HG02798 (cell line): ENCODE results near the gene LINGO3.

ENCODE experiments used
- ATAC-seq: cut with Tn5 transposase; IDR thresholded peaks from one replicate; pipeline ENCODE4 v1.9.1; 2021; ENCODE audit warnings: mild to moderate bottlenecking; ENCODE audit not compliant: unreplicated experiment, poor library complexity

The LINGO3 gene

DNA sequence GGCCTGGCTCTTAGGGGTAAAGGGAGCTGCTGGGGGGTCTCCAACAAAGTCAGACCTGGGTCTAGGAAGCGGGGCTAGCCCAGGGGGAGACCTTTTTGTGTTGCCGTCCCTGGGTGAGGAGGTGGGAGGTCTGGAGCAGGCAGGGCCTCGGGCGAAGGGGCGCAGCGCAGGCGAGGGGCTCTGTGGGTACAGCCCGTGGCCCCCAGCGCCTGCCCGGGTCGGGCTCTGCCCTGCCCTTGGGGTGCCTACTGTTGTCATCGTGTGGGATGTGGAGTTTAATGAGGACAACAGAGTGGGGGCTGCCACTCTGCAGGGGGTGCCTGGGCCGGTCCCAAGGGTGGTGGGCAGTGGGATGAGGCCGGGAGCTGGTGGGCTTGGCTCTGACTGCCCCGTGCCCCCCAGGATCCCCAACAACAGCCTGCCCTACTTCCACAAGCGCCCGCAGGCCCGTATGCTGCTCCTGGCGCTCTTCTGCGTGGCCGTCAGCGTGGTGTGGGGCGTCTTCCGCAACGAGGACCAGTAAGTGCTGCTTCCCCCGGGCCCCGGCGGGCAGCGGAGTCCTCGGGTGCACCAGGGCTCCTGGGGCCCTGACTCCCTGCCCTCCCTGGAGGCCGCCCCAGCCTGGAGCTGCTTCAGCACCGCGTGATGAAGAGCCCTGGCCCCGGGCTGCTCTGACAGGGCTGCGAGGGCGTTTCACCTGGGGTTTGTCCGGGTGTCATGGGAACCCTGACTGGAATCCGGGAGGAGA is 32.7 kb upstream of the LINGO3 start:
- ATAC-seq: no peak

DNA sequence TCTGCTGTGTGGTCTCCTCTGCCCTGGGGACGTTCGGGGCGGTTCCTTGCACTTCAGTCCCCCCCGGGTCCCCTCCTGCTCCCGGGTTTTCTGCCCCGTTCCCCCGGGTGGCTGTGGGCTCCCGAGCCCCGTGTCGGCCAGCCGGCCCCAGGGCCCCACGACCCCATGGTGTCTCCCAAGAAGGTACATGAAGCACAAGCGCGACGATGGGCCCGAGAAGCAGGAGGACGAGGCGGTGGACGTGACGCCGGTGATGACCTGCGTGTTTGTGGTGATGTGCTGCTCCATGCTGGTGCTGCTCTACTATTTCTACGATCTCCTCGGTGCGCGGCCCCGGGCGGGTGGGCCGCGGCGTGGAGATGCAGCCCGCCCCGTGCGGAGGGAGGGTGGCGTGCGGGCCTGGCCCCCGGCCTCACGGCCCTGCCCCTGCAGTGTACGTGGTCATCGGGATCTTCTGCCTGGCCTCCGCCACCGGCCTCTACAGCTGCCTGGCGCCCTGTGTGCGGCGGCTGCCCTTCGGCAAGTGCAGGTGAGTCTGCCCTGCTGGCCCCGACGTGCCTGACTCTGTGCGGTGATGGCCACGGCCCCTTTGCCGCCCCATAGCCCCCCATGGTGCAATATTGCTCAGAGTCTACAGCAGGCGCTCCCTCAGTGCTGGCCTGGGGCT is 31.8 kb upstream of the LINGO3 start:
- ATAC-seq: no peak

- ATAC-seq: no peak
These were observed 31.0 kb upstream of the LINGO3 start for GRCh38 chr19:2338751-2339643.

DNA sequence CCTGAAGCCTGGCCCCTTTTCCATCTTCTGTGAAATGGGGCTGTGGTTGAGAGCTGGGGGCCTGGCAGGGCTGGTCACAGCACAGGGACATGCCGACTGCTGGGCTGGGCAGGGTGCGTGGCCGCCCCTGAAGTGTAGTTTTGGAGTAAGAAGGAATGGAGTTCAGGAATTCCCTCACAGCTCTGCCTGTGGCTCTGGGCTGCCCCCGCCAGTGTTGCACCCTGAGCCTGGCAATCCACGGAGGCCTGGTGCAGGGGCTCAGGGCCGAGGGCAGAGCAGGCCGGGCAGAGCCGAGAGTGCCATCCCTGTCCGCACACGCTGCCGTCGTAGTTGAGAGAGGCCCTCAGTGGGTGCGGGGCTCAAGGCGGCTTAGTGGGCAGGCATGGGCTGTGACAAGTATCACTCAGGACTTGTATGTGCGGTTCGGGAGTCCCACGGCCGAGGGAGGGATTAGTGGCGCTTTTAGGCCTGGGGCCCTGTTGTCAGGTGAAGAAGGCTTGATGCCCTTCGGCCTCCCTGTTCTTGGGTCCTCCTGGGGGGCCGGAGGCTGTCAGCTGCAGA is 30.2 kb upstream of the LINGO3 start:
- no peak for ATAC-seq

DNA sequence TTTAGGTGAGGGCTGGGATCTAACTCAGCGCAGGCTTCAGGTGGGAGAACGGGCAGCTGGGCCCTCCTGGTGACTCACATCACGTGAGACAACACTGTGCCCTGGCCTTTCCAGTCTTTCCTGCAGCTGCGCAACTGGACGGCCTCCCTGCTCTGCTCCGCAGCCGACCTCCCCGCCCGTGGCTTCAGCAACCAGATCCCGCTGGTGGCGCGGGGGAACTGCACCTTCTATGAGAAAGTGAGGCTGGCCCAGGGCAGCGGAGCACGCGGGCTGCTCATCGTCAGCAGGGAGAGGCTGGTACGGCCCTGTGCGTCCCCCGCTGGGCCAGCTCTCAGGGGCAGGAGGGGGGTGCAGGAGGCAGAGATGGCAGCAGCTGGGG is 29.4 kb upstream of the LINGO3 start:
- no peak for ATAC-seq

DNA sequence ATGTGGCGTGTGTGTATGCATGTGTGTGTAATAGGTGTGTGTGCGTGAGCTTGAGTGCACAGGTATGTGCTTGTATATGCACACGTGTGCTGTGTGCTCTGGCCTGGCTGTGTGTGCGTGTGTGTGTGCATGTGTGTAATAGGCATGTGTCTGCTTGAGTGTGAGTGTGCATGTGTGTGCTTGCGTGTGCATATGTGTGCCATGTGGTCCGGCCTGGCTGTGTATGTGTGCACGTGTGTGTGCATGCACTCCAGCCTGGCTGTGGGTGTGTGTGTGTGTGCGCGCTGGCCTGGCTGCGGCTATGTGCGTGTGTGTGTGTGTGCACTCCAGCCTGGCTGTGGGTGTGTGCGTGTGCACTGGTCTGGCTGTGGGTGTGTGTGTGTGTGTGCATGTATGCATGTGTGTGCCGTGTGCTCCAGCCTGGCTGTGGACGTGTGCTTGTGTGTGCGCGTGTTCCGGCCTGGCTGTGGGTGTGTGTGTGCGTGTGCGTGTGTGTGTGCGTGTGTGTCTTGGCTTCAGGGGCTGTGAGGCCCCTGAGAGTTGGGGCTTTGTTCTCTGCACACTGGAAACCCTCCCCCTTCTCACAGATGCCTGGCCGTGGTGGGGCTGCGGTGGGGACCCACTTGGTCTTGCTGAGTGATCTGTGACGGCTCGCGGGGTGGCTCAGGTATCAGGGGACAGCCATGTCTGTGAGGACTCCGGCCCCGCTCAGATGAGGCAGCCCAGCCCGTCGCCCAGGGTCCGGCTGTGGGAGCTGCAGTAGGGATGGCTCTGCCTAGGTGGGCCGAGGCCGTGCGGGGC is 28.8 kb upstream of the LINGO3 start:
- ATAC-seq: no peak

GRCh38 chr19:2335848-2336247 is 27.9 kb upstream of the LINGO3 start:
- no peak for ATAC-seq

GRCh38 chr19:2334986-2335846 is 27.3 kb upstream of the LINGO3 start:
- no peak for ATAC-seq

DNA sequence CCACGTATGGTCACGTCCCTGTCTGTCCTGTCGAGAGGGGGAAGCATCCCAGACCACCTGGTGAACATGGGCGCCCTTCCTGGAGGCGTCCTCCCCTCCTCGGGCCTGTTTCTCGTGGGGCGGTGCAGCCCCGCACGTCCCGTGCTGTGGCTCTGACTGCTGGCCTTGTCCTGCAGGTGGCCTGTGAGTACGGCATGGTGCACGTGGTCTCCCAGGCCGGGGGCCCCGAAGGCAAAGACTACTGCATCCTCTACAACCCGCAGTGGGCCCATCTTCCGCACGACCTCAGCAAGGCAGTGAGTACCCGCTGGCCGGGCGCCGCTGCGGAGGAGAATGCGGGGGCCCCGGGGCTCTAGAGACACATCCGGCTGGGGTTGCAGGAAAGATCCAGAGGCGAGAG is 26.5 kb upstream of the LINGO3 start:
- ATAC-seq: no peak

DNA sequence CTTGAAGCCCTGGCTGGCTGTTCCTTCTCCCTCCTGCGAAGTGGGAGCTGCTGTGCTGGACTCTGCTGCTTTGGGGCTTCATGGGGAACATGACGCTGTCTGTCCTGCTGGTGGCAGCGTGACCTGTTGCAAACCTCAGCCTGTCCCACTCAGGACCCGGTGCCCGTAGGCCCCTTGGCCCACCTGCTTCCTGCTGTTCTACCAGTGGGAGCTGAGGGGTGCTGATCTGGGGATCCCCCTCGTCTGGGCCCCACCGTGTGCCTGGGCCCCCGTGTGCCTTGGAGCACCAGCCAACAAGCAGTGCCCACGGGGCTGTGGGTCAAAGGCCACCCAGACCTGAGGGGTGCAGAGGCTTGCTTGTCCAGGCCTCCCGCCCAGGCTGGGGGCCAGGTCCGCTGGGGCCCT is 25.9 kb upstream of the LINGO3 start:
- ATAC-seq: no peak

DNA sequence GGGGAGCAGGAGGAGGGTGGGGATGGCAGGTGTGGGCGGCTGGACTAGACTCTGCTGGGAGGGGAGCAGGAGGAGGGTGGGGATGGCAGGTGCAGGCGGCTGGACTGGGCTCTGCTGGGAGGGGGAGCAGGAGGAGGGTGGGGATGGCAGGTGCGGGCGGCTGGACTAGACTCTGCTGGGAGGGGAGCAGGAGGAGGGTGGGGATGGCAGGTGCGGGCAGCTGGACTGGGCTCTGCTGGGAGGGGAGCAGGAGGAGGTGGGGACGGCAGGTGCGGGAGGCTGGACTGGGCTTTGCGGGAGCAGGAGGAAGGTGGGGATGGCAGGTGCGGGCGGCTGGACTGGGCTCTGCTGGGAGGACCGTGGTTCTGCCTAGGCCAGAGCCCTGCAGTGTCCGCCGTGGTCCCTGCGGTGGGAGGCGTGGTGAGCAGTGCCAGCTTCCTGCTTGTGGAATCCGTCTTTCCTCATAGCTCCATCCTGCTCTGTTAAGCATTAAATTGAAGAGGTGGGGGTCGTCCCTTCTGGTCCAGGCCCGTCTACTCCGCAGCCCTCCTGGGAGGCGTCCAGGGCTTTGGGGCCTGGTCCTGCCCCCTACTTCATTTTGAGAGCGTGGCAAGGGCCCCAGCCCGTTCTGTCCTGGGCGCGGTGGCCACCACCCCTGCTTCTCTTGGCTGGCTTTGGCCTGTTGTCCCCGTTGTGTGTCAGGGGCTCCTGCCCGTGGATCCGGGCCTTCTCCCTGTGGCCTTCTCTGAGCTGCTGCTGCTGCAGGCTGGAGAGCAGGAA is 25.3 kb upstream of the LINGO3 start:
- no peak for ATAC-seq

DNA sequence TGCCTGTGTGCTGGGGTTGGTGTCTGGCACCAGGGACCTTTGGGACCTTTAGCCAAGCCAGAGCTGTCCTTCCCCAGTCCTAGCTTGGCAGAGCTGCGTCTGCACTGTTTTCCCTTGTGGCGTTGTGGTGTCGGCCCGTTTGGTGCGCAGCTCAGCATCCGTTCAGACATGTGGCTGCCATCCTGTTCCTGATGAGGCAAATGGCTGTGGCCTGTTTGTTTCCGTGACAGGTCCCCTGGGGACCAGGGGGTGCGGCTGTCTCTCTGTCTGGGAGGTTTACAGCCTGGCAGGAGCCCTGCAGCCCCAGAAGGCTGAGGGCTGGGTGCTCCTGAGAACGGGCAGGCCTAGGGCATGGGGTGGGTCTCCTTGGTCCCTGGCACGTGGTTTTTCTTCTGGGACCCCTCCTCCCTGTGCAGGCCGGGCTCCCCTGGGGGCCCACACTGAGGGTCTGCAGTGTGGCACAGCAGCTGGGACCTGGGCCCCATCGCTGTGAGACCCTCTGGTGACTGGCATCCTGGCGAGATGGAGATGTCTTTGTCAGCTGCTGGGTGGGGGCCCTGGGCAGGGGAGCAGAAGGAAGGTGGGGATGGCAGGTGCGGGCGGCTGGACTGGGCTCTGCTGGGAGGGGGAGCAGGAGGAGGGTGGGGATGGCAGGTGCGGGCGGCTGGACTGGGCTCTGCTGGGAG is 24.5 kb upstream of the LINGO3 start:
- ATAC-seq: no peak

DNA sequence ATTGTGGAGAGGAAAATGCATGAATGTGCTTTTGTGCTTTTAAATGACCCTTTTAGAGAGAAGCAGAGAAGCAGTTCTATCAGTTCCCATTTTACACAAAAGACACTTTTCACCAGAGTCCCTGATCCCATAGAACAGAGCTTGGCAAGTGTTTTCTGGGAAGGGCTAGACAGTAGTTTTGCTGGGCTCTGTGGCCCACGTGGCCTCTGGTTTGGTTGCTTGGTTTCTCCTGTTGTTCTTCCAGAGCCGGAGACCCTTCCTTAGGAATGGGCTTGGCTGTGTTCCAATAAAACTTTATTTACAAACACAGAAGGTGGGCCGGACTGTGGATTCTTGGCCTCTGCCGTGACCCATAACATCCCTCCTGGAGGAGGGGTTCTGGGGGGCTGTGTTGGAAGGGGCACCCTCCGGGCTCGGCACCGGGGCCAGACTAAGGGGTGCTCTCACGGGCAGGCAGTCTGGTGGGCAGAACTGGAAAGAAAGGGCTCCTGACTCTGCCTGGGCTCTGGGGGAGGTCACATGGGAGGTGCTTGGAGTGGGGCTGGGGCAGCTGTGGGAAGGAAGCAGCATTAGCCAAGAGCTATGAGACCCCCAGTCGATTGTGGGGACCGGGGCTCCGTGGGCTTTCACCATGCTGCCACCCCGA is 23.8 kb upstream of the LINGO3 start:
- no peak for ATAC-seq

DNA sequence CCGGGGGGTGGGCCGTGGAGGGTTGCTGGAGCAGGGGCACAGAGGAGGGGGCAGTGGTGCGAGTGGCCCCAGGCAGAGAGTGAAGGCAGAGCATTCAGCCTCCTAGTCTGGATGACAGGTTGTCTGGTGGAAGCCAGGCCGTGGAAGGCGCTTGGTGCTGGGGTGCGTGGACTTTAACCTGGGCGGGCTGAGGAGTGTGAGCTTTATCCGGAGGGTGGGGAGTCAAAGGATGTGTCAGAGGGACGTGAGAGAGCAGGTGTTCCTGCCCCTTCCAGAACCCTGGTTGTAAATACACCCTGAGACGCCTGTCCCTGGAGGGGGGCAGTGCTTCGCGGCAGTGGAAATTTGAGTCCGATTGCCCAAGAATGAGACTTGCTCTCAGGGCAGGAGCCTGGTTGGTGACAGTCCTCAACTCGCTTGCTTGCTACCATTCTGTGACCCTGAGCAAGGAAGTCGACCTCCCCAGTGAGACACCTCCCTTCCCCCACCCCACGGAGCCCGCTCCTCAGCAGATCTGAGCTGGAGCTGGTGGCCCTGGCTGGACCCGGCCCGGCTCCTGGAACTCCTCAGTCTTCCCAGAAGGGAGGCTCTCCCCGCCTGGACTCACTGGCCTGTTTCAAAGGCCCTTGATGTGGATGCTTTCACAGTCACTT is 22.8 kb upstream of the LINGO3 start:
- no peak for ATAC-seq

DNA sequence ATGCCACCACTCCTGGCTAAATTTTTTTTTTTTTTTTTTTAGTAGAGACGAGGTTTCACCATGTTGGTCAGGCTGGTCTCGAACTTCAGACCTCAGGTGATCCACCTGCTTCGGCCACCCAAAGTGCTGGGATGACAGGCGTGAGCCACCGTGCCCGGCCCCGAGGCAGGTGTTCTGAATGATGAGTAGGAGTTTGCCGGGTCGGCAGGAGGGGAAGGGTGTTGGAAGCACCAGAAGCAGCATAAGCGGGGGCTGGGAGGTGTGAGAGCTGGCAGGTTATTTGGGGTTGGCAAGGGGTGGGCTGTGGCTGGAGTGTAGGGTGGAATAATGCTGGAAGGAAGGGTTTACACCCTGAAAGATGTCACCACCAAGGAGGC is 22.3 kb upstream of the LINGO3 start:
- ATAC-seq: no peak

DNA sequence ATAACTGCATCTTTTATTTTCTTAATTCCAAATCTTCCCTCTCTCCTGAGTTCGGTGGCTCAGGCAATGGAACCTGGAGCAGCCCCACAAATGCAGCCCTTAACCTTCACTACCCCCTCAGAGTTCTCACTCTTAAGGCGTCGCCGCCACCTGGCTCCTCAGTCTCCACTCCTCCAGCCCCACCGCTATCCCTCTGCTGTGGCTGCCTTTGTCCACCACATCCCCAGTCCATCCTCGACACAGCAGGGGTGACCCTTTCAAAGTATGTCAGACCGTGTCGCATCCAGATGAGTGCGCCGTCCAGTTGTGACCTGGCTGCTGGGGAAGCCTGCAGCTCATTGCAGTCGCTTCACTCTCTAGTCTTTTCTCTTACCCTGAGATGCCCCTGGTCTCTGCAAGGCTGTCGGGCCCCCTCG is 21.6 kb upstream of the LINGO3 start:
- no peak for ATAC-seq

DNA sequence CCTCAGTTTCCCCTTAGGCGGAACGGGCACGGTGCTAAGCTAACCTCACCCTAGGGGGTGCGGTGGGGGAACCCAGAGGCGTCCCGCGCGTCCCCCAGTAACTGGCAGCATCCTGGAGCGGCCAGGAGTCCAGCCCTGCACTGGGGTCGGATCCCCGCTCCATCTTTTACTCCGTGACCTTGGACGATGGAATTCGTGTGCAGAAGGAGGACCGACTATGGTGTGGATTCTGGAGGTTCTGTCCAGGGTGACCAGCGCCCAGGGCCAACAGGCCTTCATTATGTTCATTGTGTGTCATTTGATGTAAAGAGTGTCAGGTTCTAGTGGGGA is 21.2 kb upstream of the LINGO3 start:
- no peak for ATAC-seq
